Panc1 (cell line): ENCODE data around the gene RNF11. TPM values are rescaled to one million over a fixed set of nuclear protein-coding genes. Genes with fewer than 3 reads are reported as not detected.

Experiments used
- ATAC-seq: fragments of 200-7000 bp; cut with Tn5 transposase; 2 replicates; pipeline ENCODE4 v1.9.1; 2020; ENCODE audit warnings: mild to moderate bottlenecking, moderate library complexity
- BruUV-seq: library from RNA; stranded (reverse); fragments of 400-500 nt; replicated peaks from 2 replicates; lab custom pipeline; 2021; lab: Mats Ljungman, UMichigan
- CTCF ChIA-PET: fragments of 300-600 bp; sonication (Branson Sonifier 250); formaldehyde crosslinking; loops from one replicate; lab custom pipeline; 2022; ENCODE audit warnings: antibody characterized with exemption; lab: Charles Lee
- POLR2A ChIA-PET: fragments of 300-600 bp; sonication (Branson Sonifier 250); formaldehyde crosslinking; loops from one replicate; lab custom pipeline; 2022; ENCODE audit warnings: antibody characterized with exemption; lab: Charles Lee
- DNase-seq: peaks from one replicate; pipeline ENCODE4 v3.0.0-alpha.2; 2010; ENCODE audit warnings: low read depth, low spot score
- H3K27ac ChIP-seq: 2 replicates; pipeline ENCODE4 v1.5.1; 2011; ENCODE audit warnings: mild to moderate bottlenecking, low read length, inconsistent platforms
- H3K27me3 ChIP-seq: fragments of 200-500 bp; sonication (Bioruptor generic); 2 replicates; pipeline ENCODE4 v1.6.0; 2014; ENCODE audit warnings: low read length, inconsistent platforms; ENCODE audit not compliant: control insufficient read depth, insufficient read depth
- H3K36me3 ChIP-seq: fragments of 200-500 bp; sonication (Bioruptor generic); 2 replicates; pipeline ENCODE4 v1.5.1; 2014; ENCODE audit warnings: inconsistent platforms, mild to moderate bottlenecking, low read length, moderate library complexity; ENCODE audit not compliant: control insufficient read depth, insufficient read depth
- H3K4me1 ChIP-seq: 2 replicates; pipeline ENCODE4 v1.5.1; 2011; ENCODE audit warnings: inconsistent platforms, mild to moderate bottlenecking, low read length, moderate library complexity; ENCODE audit not compliant: control insufficient read depth, insufficient read depth
- H3K4me3 ChIP-seq, 2 experiments: 2 replicates each; pipeline ENCODE4 v1.5.1; 2011 to 2012; ENCODE audit warnings: low read depth in 2 of 2, low read length in 2 of 2, mild to moderate bottlenecking in 2 of 2, inconsistent platforms in 1 of 2, moderate library complexity in 1 of 2
- H3K9me3 ChIP-seq: fragments of 200-500 bp; sonication (Bioruptor generic); 2 replicates; pipeline ENCODE4 v1.5.1; 2014; ENCODE audit warnings: low read depth, mild to moderate bottlenecking, inconsistent platforms, low read length, moderate library complexity; ENCODE audit not compliant: control insufficient read depth, insufficient read depth
- POLR2AphosphoS5 ChIP-seq: IDR thresholded peaks from 2 replicates; pipeline ENCODE4 v1.6.1; 2012; ENCODE audit warnings: mild to moderate bottlenecking, low read depth, low read length, moderate library complexity
- SIN3A ChIP-seq: IDR thresholded peaks from 2 replicates; pipeline ENCODE4 v1.6.1; 2012; ENCODE audit warnings: low read depth, mild to moderate bottlenecking, low read length, moderate library complexity, borderline replicate concordance; ENCODE audit not compliant: insufficient read depth
- TCF7L2 ChIP-seq: IDR thresholded peaks from 2 replicates; pipeline ENCODE4 v1.6.1; 2011; ENCODE audit warnings: mild to moderate bottlenecking, low read depth, low read length, inconsistent platforms
- in situ Hi-C: cut with HindIII; loops from 2 replicates; pipeline ENCODE4 v1.10.0; 2016; ENCODE audit warnings: low sequenced_read_pairs, low pct_unique_long_range_greater_than_20kb
- intact Hi-C: fragments of 100-400 bp; cut with micrococcal nuclease; formaldehyde crosslinking; loops from one replicate; pipeline ENCODE4 v1.10.0; 2022; ENCODE audit not compliant: unreplicated experiment
- total RNA-seq: library from RNA; stranded (reverse); gene quantifications from one replicate; pipeline ENCODE4 v1.2.1, GENCODE V29; 2021; ENCODE audit not compliant: unreplicated experiment
- TF ChIP-seq, protein P1 (sequence below), 2 experiments: IDR thresholded peaks; 2 replicates each; pipeline ENCODE4 v1.6.1; 2011 to 2012; ENCODE audit warnings: low read depth in 2 of 2, control low read depth in 1 of 2, low read length in 1 of 2, mild to moderate bottlenecking in 1 of 2, moderate library complexity in 1 of 2; ENCODE audit not compliant: insufficient read depth in 1 of 2
- TF ChIP-seq, protein P2 (sequence below): fragments of 450-650 bp; IDR thresholded peaks from 2 replicates; pipeline ENCODE4 v1.5.1; 2017; ENCODE audit warnings: mild to moderate bottlenecking

The RNF11 gene
- total RNA-seq, 1 experiment from 2014 or later: 86.0 TPM

- no peak for DNase-seq
- TF ChIP-seq, protein P1, sequence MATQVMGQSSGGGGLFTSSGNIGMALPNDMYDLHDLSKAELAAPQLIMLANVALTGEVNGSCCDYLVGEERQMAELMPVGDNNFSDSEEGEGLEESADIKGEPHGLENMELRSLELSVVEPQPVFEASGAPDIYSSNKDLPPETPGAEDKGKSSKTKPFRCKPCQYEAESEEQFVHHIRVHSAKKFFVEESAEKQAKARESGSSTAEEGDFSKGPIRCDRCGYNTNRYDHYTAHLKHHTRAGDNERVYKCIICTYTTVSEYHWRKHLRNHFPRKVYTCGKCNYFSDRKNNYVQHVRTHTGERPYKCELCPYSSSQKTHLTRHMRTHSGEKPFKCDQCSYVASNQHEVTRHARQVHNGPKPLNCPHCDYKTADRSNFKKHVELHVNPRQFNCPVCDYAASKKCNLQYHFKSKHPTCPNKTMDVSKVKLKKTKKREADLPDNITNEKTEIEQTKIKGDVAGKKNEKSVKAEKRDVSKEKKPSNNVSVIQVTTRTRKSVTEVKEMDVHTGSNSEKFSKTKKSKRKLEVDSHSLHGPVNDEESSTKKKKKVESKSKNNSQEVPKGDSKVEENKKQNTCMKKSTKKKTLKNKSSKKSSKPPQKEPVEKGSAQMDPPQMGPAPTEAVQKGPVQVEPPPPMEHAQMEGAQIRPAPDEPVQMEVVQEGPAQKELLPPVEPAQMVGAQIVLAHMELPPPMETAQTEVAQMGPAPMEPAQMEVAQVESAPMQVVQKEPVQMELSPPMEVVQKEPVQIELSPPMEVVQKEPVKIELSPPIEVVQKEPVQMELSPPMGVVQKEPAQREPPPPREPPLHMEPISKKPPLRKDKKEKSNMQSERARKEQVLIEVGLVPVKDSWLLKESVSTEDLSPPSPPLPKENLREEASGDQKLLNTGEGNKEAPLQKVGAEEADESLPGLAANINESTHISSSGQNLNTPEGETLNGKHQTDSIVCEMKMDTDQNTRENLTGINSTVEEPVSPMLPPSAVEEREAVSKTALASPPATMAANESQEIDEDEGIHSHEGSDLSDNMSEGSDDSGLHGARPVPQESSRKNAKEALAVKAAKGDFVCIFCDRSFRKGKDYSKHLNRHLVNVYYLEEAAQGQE (IDR thresholded peaks at IDR 0.05; ENCODE audit: insufficient read depth in 1 of 2, low read depth in 2 of 2, low read length in 1 of 2): no peak
- no peak for TF ChIP-seq TCF7L2
- TF ChIP-seq, protein P2, sequence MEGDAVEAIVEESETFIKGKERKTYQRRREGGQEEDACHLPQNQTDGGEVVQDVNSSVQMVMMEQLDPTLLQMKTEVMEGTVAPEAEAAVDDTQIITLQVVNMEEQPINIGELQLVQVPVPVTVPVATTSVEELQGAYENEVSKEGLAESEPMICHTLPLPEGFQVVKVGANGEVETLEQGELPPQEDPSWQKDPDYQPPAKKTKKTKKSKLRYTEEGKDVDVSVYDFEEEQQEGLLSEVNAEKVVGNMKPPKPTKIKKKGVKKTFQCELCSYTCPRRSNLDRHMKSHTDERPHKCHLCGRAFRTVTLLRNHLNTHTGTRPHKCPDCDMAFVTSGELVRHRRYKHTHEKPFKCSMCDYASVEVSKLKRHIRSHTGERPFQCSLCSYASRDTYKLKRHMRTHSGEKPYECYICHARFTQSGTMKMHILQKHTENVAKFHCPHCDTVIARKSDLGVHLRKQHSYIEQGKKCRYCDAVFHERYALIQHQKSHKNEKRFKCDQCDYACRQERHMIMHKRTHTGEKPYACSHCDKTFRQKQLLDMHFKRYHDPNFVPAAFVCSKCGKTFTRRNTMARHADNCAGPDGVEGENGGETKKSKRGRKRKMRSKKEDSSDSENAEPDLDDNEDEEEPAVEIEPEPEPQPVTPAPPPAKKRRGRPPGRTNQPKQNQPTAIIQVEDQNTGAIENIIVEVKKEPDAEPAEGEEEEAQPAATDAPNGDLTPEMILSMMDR: no peak
- TF ChIP-seq POLR2AphosphoS5: no peak
- no peak for TF ChIP-seq SIN3A
- ChIA-PET CTCF (no interaction called here), POLR2A (no interaction called here)
- no peaks in the 10 kb centered on the region for H3K9me3 ChIP-seq
- BruUV-seq: no TSS peak
- no peak overlapping the region for H3K27ac ChIP-seq
- in situ Hi-C loops: no loop called here
- no peak overlapping the region for H3K4me3 ChIP-seq
- ATAC-seq: no peak
- no peaks in the 10 kb centered on the region; the same call in 1 of the 2 replicates for H3K36me3 ChIP-seq
- intact Hi-C loops: no loop called here
- H3K4me1 ChIP-seq: peaks cover 3% of the 10 kb centered on the region; the same call in 1 of the 2 replicates
- H3K27me3 ChIP-seq: no peaks in the 10 kb centered on the region
Observed at GRCh38 chr1:51274676-51275075, 38.6 kb downstream of the RNF11 start.

DNA sequence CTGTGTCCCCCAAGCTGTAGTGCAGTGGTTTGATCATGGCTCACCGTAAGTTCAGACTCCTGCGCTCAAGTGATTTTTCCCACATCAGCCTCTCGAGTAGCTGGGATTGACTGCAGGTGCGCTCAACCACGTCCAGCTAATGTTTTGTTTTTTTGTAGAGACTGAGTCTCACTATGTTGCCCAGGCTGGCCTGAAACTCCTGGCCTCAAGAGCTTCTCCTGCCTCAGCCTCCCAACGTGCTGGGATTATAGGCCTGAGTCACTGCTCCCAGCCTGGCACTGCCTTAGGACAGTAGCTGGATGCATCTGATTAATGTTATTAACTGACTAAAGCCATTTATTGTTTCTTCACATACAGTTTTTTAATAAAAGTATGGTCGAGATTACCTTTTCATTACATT, 40.2 kb downstream of the RNF11 start:
- intact Hi-C loops: no loop called here
- ChIA-PET CTCF (no interaction called here), POLR2A (no interaction called here)
- ATAC-seq: peak; percentile 69; the same call in 1 of the 2 replicates
- no TSS peak for BruUV-seq
- Histone ChIP-seq H3K4me3 (no peak overlapping the region), H3K36me3 (no peaks in the 10 kb centered on the region; the same call in 1 of the 2 replicates), H3K9me3 (no peaks in the 10 kb centered on the region), H3K4me1 (peaks cover 3% of the 10 kb centered on the region; the same call in 1 of the 2 replicates), H3K27me3 (no peaks in the 10 kb centered on the region), H3K27ac (no peak overlapping the region)
- in situ Hi-C loops: no loop called here
- TF ChIP-seq, protein P1 (IDR thresholded peaks at IDR 0.05; ENCODE audit: insufficient read depth in 1 of 2, low read depth in 2 of 2, low read length in 1 of 2): no peak
- no peak for TF ChIP-seq TCF7L2
- no peak for TF ChIP-seq POLR2AphosphoS5
- TF ChIP-seq SIN3A: no peak
- TF ChIP-seq, protein P2: no peak
- DNase-seq: no peak
